Uterus (tissue), 4 donors: ENCODE results near the gene DLK1. TPM values are rescaled to one million over a fixed set of nuclear protein-coding genes. Genes with fewer than 3 reads are reported as not detected.

Source experiments
- DNase-seq, 2 donors: peaks; one replicate each; pipeline ENCODE4 v3.0.0-alpha.2; 2019 to 2020
- H3K27ac ChIP-seq, 2 donors: fragments of 200-600 bp; sonication (generic); 1 replicate in 1 of 2; 2 replicates in 1 of 2; pipeline ENCODE4 v1.5.1; 2016 to 2018
- H3K27me3 ChIP-seq, 2 donors: fragments of 200-600 bp; sonication (generic); one replicate each; pipeline ENCODE4 v1.5.1; 2018 to 2019; ENCODE audit warnings: control low read depth in 1 of 2
- H3K36me3 ChIP-seq, 2 donors: fragments of 200-600 bp; sonication (generic); one replicate each; pipeline ENCODE4 v1.5.1; 2019; ENCODE audit warnings: control low read depth in 1 of 2
- H3K4me1 ChIP-seq, 2 donors: fragments of 200-600 bp; sonication (generic); one replicate each; pipeline ENCODE4 v1.5.1; 2018 to 2019; ENCODE audit warnings: control low read depth in 1 of 2
- H3K4me3 ChIP-seq, 2 donors: fragments of 200-600 bp; sonication (generic); 1 replicate in 1 of 2; 2 replicates in 1 of 2; pipeline ENCODE4 v1.5.1; 2018 to 2019; ENCODE audit warnings: mild to moderate bottlenecking in 1 of 2
- H3K9me3 ChIP-seq, 2 donors: fragments of 200-600 bp; sonication (generic); one replicate each; pipeline ENCODE4 v1.5.1; 2019; ENCODE audit warnings: control low read depth in 1 of 2
- CTCF ChIP-seq, 4 experiments: fragments of 200-600 bp in 2 of 4; fragments of 450-650 bp in 2 of 4; sonication (generic) in 2 of 4; IDR thresholded peaks; one replicate each; pipeline ENCODE4 v1.5.1; 2016 to 2019; ENCODE audit warnings: antibody characterized with exemption in 4 of 4, mild to moderate bottlenecking in 2 of 4, moderate library complexity in 1 of 4
- POLR2A ChIP-seq, 2 donors: fragments of 450-650 bp; IDR thresholded peaks; one replicate each; pipeline ENCODE4 v1.6.1; 2016; ENCODE audit warnings: antibody characterized with exemption in 2 of 2, mild to moderate bottlenecking in 1 of 2, moderate library complexity in 1 of 2
- intact Hi-C: fragments of 100-400 bp; cut with DNase I; formaldehyde crosslinking; loops from one replicate; pipeline ENCODE4 v1.15.1; 2023; ENCODE audit warnings: low total_unique reads
- total RNA-seq, 4 donors: library from RNA; depleted of rRNA in 3 of 4; stranded (reverse); fragments of >200 nt in 3 of 4; gene quantifications; one replicate each; pipeline versions ENCODE4 v1.1.0 to v1.2.4, GENCODE V29; 2014 to 2023
- donor health status: DM: yes; HTN: yes; CAD: no.

DLK1 gene
- total RNA-seq, 4 donors from 2014 or later: 2.2 to 41.1 TPM; not detected in 2

DNA sequence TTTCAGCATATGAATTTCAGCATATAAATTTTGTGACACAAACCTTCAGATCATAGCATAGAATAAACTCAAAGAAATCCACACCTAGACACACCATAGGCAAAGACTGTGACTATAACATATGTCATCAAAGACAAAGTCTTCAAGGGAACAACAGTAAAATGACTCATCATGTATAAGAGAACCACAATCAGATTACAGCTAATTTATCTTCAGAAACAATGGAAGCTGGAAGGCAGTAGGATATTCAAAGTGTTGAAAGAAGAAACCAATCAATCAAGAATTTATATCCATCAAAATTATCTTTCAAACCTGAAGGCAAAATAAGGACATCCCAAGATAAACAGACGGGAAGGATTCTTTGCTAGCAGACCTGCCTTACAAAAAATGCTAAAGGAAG is 29.0 kb downstream of the DLK1 start:
- Histone ChIP-seq H3K27ac (no peak overlapping the region), H3K27me3 (no peaks in the 10 kb centered on the region), H3K36me3 (no peaks in the 10 kb centered on the region), H3K9me3 (no peaks in the 10 kb centered on the region), H3K4me3 (no peak overlapping the region), H3K4me1 (no peaks in the 10 kb centered on the region)
- TF ChIP-seq CTCF (IDR thresholded peaks at IDR 0.05) (no peak), POLR2A (IDR thresholded peaks at IDR 0.05) (no peak)
- intact Hi-C loops: no loop called here
- no peak for DNase-seq

- no peaks in the 10 kb centered on the region for H3K27me3 ChIP-seq
- H3K36me3 ChIP-seq: no peaks in the 10 kb centered on the region
- no peaks in the 10 kb centered on the region for H3K4me1 ChIP-seq
- intact Hi-C loops: no loop called here
- TF ChIP-seq POLR2A (IDR thresholded peaks at IDR 0.05) (no peak), CTCF (IDR thresholded peaks at IDR 0.05) (no peak)
- H3K4me3 ChIP-seq: no peak overlapping the region
- H3K9me3 ChIP-seq: no peaks in the 10 kb centered on the region
- no peak for DNase-seq
- no peak overlapping the region for H3K27ac ChIP-seq
Observed at GRCh38 chr14:100761481-100761880, 34.8 kb downstream of the DLK1 start.

DNA sequence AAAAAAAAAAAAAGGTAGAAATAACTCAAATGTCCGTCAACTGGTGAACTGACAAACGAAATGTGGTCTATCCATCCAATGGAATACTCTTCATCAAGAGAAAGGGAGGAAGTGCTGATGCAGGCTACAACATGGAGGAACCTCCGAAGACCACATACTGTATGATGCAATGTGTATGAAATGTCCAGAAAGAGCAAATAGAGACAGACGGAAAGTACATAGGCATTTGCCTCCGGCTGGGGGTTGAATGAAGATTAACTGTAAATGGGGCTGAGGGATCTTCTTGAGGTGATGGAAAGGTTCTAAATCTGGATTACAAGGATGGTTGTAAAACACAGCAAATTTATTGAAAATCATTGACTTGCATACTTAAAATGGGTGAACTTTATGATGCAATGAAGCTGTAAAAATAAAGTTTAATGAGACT is 35.4 kb downstream of the DLK1 start:
- Histone ChIP-seq H3K36me3 (no peaks in the 10 kb centered on the region), H3K4me3 (no peak overlapping the region), H3K9me3 (no peaks in the 10 kb centered on the region), H3K4me1 (no peaks in the 10 kb centered on the region), H3K27me3 (no peaks in the 10 kb centered on the region), H3K27ac (no peak overlapping the region)
- TF ChIP-seq CTCF (IDR thresholded peaks at IDR 0.05) (no peak), POLR2A (IDR thresholded peaks at IDR 0.05) (no peak)
- DNase-seq: no peak
- intact Hi-C loops: no loop called here

- no peak for DNase-seq
- Histone ChIP-seq H3K27ac (no peak overlapping the region), H3K27me3 (no peaks in the 10 kb centered on the region)
Observed at GRCh38 chr14:100762901-100763300, 36.2 kb downstream of the DLK1 start.

DNA sequence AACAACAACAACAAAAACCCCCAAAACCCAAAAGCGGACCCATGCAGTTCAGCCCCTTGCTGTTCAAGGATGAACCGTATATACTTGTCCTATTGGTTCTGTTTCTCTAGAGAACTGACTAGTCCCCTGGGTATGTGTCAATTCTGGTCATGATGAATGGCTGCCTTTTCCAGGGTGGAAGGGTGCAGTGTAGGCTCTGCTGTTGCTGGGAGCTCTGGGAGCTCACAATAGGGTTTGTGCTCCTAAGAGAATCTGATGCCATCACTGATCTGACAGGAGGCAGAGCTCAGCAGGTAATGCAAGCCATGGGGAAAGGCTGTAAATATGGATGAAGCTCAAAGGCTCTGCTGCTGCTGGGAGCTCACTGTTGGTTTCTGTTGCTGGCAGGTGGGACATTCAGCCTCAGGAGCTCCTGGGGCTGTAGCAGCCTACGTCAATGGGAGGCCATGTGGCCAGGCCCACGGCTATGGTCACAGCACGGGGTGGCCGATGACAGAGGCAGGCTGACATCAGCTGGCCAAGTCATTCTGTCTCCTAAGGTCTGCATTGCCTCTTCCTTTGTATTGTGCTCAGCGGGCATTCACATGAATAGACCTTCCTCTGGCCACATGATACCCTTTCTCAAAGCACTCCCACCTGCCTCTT is 37.9 kb downstream of the DLK1 start:
- Histone ChIP-seq H3K4me3 (no peak overlapping the region), H3K4me1 (no peaks in the 10 kb centered on the region), H3K36me3 (no peaks in the 10 kb centered on the region), H3K9me3 (no peaks in the 10 kb centered on the region), H3K27me3 (no peaks in the 10 kb centered on the region), H3K27ac (no peak overlapping the region)
- DNase-seq: no peak
- no peak for TF ChIP-seq CTCF (IDR thresholded peaks at IDR 0.05)
- TF ChIP-seq POLR2A (IDR thresholded peaks at IDR 0.05): no peak
- intact Hi-C loops: no loop called here

More at GRCh38 chr14:100762901-100763300, 36.2 kb downstream of the DLK1 start:
- Histone ChIP-seq H3K4me3 (no peak overlapping the region), H3K36me3 (no peaks in the 10 kb centered on the region), H3K9me3 (no peaks in the 10 kb centered on the region), H3K4me1 (no peaks in the 10 kb centered on the region)
- intact Hi-C loops: no loop called here
- TF ChIP-seq POLR2A (IDR thresholded peaks at IDR 0.05): no peak
- TF ChIP-seq CTCF (IDR thresholded peaks at IDR 0.05): no peak
